HG03575 (cell line): Measurements from ENCODE around the gene NKAIN4.
"Not testable (repeated sequence)": the region's sequence is repeated elsewhere in the genome, so short reads cannot be mapped to it uniquely, and the experiment has no call there.

Source experiments
- ATAC-seq: cut with Tn5 transposase; IDR thresholded peaks from one replicate; pipeline ENCODE4 v1.9.1; 2021; ENCODE audit not compliant: unreplicated experiment, insufficient number of reproducible peaks, low FRiP score; ENCODE audit errors: extremely low read depth

The NKAIN4 gene

GRCh38 chr20:63226042-63226943 lies 28.0 kb downstream of the NKAIN4 start:
- ATAC-seq: no peak

- ATAC-seq: no peak
These were observed 29.2 kb downstream of the NKAIN4 start for GRCh38 chr20:63225082-63225454.

- no peak for ATAC-seq
These were observed 29.7 kb downstream of the NKAIN4 start for GRCh38 chr20:63224412-63225081.

GRCh38 chr20:63223826-63224207 lies 30.4 kb downstream of the NKAIN4 start:
- no peak for ATAC-seq

- ATAC-seq: no peak
These were observed 31.0 kb downstream of the NKAIN4 start for GRCh38 chr20:63223121-63223825.

- ATAC-seq: no peak
These were observed 31.7 kb downstream of the NKAIN4 start for GRCh38 chr20:63222541-63222940.

- ATAC-seq: not testable (repeated sequence)
These were observed 32.7 kb downstream of the NKAIN4 start for GRCh38 chr20:63221400-63222053.

GRCh38 chr20:63220696-63221399 lies 33.4 kb downstream of the NKAIN4 start:
- ATAC-seq: no peak

GRCh38 chr20:63219866-63220521 lies 34.3 kb downstream of the NKAIN4 start:
- no peak for ATAC-seq

- no peak for ATAC-seq
These were observed 34.8 kb downstream of the NKAIN4 start for GRCh38 chr20:63219447-63219821.

- no peak for ATAC-seq
These were observed 35.4 kb downstream of the NKAIN4 start for GRCh38 chr20:63218701-63219446.

GRCh38 chr20:63217706-63218105 lies 36.6 kb downstream of the NKAIN4 start:
- no peak for ATAC-seq

GRCh38 chr20:63216849-63217471 lies 37.3 kb downstream of the NKAIN4 start:
- ATAC-seq: no peak

- ATAC-seq: peak; percentile 76
These were observed 38.0 kb downstream of the NKAIN4 start, which contains the start of gene YTHDF1 for GRCh38 chr20:63216041-63216848. YTHDF1 (minus strand) TSS chr20:63216131; CDS start chr20:63215892, 239 bp downstream.

GRCh38 chr20:63215101-63216040 lies 38.9 kb downstream of the NKAIN4 start:
- no peak for ATAC-seq
